Embryonic facial prominence (tissue), 1 donor: ENCODE measurements around the gene NDC80.

ENCODE experiments used
- DNase-seq: peaks from one replicate; pipeline ENCODE4 v3.0.0-alpha.2; 2016; ENCODE audit errors: extremely low spot score

NDC80 gene

GRCh38 chr18:2557536-2557935, 13.8 kb upstream of the NDC80 start:
- DNase-seq, result no peak

GRCh38 chr18:2559249-2559648, 12.1 kb upstream of the NDC80 start:
- no peak for DNase-seq

- DNase-seq, result no peak
Observed at GRCh38 chr18:2564373-2564772, 7.0 kb upstream of the NDC80 start.

- no peak for DNase-seq
Observed at GRCh38 chr18:2568129-2568528, 3.2 kb upstream of the NDC80 start.

GRCh38 chr18:2568605-2569004, 2.8 kb upstream of the NDC80 start:
- no peak for DNase-seq

GRCh38 chr18:2569338-2570207, 1.8 kb upstream of the NDC80 start:
- no peak for DNase-seq

GRCh38 chr18:2570772-2571199, 571 bp upstream of the NDC80 start:
- no peak for DNase-seq

- DNase-seq, result no peak
Observed at GRCh38 chr18:2572171-2572569, 813 bp downstream of the NDC80 start.

- DNase-seq, result no peak
Observed at GRCh38 chr18:2572892-2573291, 1.5 kb downstream of the NDC80 start.

GRCh38 chr18:2573408-2573807, 2.1 kb downstream of the NDC80 start:
- DNase-seq, result no peak

- DNase-seq, result no peak
Observed at GRCh38 chr18:2587788-2588187, 16.4 kb downstream of the NDC80 start.

GRCh38 chr18:2588666-2589344, 17.4 kb downstream of the NDC80 start:
- no peak for DNase-seq

GRCh38 chr18:2589345-2590068, 18.1 kb downstream of the NDC80 start:
- DNase-seq, result no peak

- no peak for DNase-seq
Observed at GRCh38 chr18:2590303-2590702, 18.9 kb downstream of the NDC80 start.

- DNase-seq, result no peak
Observed at GRCh38 chr18:2597639-2598038, 26.3 kb downstream of the NDC80 start.

GRCh38 chr18:2602844-2603243, 31.5 kb downstream of the NDC80 start:
- DNase-seq, result no peak

- DNase-seq, result no peak
Observed at GRCh38 chr18:2606335-2606734, 35.0 kb downstream of the NDC80 start.

GRCh38 chr18:2609604-2610003, 38.2 kb downstream of the NDC80 start:
- no peak for DNase-seq

GRCh38 chr18:2610549-2610948, 39.2 kb downstream of the NDC80 start:
- DNase-seq, result no peak

GRCh38 chr18:2612996-2613395, 41.6 kb downstream of the NDC80 start:
- no peak for DNase-seq

- DNase-seq, result no peak
Observed at GRCh38 chr18:2617401-2617998, 46.1 kb downstream of the NDC80 start.

GRCh38 chr18:2618009-2618408, 46.7 kb downstream of the NDC80 start:
- no peak for DNase-seq
